Islet precursor cell (in vitro differentiated cells): Measurements from ENCODE around the gene KLK3.
"Not testable (repeated sequence)": the region's sequence is repeated elsewhere in the genome, so short reads cannot be mapped to it uniquely, and the experiment has no call there.

Source experiments
- DNase-seq: peaks from one replicate; pipeline ENCODE4 v3.0.0-alpha.2; 2018

The KLK3 gene

DNA sequence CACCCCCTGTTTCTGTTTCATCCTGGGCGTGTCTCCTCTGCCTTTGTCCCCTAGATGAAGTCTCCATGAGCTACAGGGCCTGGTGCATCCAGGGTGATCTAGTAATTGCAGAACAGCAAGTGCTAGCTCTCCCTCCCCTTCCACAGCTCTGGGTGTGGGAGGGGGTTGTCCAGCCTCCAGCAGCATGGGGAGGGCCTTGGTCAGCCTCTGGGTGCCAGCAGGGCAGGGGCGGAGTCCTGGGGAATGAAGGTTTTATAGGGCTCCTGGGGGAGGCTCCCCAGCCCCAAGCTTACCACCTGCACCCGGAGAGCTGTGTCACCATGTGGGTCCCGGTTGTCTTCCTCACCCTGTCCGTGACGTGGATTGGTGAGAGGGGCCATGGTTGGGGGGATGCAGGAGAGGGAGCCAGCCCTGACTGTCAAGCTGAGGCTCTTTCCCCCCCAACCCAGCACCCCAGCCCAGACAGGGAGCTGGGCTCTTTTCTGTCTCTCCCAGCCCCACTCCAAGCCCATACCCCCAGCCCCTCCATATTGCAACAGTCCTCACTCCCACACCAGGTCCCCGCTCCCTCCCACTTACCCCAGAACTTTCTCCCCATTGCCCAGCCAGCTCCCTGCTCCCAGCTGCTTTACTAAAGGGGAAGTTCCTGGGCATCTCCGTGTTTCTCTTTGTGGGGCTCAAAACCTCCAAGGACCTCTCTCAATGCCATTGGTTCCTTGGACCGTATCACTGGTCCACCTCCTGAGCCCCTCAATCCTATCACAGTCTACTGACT is at the start of gene KLK3:
KLK3 (plus strand) TSS at position 280 of the 775 bp plus-strand sequence; CDS start at position 321, 41 bp downstream.
- DNase-seq = no peak

DNA sequence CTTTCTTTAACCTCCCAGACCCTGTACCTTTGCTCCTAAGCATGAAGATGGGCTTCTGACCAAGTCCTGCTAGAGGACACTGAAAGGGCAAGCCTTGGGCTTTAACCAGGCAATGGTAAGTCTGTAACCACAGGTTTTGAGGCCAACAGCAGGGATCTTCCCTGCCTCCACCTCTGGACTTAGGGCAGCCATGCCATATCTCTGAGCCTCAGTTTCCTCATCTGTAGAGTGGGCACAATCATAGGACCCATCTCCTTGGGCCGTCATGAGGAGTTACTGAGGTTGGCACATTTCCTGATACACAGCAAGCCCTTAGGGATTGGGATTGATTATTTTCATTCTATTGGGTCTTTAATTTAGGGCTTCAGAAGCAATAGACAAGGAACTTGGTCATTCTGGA is 45.9 kb upstream of the KLK3 start:
- no peak for DNase-seq

DNA sequence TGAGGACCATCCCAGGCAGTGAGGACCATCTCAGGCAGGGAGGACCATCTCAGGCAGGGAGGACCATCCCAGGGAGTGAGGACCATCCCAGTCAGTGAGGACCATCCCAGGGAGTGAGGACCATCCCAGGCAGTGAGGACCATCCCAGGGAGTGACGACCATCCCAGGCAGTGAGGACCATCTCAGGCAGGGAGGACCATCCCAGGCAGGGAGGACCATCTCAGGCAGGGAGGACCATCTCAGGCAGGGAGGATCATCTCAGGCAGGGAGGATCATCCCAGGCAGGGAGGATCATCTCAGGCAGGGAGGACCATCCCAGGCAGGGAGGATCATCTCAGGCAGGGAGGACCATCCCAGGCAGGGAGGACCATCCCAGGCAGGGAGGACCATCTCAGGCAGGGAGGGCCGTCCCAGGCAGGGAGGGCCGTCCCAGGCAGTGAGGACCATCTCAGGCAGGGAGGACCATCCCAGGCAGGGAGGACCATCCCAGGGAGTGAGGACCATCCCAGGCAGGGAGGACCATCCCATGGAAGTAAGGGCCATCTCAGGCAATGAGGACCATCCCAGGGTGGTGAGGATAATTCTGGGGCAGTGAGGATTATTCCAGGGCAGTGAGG is 43.0 kb upstream of the KLK3 start:
- DNase-seq = not testable (repeated sequence)

DNA sequence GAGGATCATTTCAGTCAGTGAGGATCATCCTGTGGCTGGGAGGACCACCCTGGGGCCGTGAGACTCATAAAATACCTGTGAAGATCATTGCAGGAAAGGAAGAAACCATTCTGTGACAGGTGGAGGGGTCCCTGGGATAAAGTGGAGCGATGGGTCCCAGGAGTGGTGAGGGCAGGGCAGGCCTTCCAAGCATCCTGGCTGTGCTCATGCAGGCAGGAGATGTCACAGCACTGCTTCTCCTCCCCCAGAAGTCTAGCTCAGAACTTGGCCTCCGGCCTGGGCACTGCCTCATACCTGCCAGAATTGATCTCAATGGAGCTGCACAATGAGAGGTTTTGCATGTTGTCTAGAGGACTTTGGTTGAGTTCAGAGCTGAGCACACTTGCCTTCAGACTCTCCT is 42.2 kb upstream of the KLK3 start:
- DNase-seq = no peak

DNA sequence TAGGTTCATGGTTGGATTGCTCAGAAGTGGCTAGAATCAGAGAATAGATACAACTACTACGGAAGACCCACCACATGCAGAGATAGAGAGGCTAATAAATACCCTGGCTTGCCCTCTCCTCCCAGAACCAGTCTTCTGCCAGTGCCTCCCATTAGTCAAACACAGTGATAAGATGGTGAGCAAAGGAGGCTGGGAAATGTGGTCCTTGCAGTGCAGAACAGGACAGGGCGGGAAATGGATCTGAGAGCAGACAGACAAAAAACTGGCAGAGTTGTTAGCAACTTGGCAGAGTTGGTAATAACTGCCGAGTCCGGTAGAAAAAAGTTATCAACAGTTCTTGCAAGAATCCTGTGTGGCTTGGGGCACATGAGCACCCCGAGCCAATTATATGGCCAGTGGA is 39.8 kb upstream of the KLK3 start:
- no peak for DNase-seq

DNA sequence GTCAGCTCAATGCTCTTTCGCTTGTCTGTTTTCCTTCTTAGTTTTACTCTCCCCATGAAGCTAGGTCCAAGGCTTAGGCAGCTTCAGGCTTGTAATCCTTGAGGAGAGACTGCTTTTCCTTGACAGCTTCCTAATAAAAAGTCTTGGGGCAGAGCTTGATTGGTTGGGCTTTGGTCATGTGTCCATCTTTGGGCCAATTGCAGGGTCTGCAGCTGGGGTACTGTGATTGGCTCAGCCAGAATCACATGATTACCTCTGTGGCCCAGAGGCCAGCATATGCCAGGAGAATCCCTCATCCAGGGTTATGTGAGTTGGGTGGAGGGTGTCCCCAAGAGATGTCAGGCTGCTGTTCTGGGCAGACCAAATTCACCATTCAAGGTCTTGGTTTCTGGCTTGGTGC is 39.3 kb upstream of the KLK3 start:
- no peak for DNase-seq

DNA sequence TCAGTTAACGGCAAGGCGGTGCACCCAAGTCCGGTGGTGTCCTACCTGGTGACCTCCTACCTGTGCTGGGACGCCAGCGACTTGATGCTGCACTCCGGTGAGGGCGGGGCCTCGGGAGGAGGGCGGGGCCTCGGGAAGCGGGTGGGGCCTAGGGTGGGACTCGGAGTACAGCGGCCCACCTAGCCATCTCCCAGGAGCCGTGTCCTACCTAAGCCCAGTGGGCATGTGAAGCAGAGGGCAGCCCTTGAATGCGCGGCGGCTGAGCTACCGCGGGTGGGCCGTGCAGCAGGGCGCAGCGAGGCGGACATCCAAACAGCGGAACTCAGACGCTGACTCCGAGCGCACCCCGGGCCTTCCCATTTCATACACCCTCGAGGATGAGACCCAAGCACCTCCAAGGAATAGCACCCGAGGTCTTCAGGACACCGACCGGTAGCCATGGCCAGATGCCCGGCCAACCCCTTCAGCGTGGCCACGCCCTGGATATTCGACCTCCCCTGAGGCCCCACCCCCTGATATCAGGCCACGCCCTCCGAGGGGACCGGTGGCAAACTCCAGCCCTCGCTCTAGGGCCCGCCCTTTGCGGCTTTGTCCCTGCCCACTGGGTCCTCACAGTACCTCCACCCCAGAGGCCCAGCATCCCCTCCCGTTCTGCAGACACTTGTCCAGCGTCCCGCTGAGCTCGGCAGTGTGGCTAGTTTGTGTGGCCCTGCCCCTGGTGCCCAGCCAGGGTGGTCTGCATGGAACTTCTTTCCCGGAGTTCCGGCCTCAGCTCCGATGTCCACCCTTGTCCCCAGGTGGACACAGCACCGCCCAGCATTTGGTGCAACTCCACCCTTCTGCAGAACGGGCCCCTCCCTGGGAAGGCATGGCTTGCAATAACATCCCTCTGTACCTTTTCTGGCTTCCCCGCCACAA is 36.5 kb upstream of the KLK3 start:
- peak; percentile 87 for DNase-seq

DNA sequence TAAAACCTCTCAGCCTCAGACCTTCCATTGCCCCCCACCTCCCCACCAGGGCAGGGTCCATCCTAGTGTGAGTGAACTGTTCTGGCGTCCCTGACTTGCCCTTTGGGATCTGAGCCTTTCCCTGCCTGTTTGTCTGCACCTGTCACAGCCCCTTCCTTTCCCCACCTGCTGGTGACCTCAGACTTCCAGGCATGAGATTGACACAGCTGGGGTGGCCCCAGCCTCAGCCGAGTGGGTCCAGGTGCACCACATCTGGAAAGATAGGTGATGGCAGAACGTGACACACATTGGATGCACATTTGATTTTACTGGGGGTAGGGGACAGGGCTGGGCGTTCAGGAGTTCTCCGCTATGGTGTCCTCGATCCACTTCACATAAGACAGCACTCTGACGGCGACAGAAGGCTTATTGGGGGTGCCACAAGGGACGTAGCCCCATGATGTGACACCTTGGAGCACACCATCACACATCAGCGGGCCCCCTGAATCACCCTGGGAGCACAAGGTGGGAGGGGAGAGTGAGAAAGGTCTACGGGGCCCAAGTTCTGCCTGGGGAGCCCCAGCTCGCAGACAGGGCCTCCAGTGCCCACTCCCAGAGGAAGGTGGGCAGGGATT is 35.7 kb upstream of the KLK3 start:
- DNase-seq = no peak

DNA sequence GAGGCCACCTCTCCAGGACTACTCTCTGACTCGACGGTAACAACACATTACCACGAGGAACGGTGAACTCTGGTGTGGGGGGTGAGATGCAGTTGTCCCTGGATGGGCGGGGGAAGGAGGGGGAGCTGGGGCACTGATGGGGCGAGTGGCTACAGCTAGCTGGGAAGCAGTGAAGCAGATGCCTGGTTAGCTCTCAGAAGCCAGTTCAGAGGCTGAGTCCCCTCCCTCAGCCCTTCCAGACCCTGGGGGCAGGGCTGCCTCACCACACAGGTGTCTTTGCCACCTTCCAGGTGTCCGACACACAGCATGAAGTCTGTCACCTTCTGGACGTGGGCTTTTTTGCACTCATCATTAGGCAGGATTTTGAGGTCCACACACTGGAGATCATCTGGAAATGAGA is 35.1 kb upstream of the KLK3 start:
- no peak for DNase-seq

DNA sequence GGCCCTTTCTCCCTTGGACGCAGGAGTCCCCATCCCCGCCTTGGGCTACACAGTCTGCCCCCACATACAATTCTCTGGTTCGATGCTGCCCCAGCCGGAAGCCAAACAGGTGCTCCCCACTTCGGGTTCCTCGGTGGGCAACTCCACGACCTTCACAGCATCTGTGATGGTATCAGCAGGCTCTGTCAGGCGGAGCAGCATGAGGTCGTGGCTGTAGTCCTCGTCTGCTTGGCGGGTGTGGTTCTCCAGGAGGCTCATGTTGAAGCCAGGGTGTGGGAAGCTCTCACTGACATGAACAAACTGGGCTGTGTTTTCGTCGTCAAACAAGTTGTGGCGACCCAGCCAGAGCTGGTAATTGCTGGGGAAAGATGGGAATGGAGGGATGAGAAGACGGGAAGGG is 34.6 kb upstream of the KLK3 start:
- DNase-seq = no peak

DNA sequence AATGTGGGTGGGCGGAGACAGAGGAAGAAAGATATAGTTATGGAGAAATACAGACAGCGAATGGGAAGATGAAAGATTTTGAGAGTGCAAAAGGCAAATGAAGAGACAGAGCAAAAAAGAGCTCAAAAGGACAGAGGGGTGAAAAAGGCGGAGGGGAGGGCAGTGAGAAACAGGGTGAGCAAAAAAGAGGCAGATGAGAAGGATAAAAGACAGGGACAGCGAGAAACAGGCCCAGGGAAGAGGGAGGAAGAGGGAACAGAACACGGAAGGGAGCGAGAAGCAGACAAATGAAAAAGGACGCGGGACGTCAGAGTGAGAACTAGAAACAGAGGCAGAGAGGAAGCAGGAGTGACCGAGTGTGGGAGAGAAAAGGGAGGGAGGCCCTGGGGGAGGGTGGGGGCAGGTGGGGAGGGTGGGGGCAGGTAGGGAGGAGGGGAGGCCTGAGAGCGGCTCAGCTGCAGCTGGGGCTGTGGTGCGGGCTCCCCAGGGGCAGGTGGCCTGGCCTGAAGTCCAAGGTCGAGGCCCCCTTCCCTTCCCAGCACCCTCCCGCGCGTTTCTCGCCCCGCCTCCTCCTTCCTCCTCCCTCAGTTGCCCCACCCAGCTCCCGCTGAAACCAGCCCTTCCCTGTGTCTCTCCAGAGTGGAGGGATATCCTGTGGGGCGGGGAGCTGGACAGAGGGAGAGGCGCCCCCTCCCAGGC is 34.0 kb upstream of the KLK3 start:
- DNase-seq = no peak

DNA sequence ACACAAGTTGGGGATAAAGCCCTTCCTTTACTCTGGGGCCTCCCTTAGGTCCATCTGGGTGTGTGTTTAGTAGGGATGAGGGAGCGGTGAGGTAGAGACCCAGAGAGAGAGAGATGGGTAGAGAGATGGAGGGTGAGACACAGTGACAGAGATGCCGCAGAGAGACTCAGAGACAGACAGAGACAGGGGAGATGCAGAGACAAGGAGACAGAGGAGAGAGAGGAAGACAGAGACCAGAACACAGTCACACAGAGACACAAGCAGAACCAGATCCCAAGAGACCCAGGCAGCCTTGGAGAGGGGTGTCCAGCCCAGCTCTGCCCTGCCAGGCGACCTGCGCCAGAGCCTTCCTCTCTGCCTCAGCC is 33.5 kb upstream of the KLK3 start:
- no peak for DNase-seq

DNA sequence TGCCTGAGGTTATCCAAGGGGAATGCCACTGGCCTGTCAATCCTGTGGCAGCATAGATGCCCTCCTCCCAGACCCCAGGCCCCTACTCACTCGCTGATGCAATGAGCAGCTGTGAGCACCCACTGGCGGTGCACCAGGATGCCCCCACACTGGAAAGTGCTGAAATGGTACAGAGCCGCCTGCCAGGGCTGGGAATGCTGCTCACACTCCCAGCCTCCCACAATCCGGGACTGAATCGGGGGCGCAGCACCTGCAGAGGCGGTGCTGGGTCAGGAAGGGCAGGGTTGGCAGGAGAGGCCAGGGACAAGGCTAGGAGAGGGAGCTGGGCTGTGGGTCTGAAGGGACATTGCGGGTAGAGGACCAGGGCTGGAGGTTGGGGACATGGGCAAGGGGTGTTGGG is 33.1 kb upstream of the KLK3 start:
- DNase-seq = no peak

DNA sequence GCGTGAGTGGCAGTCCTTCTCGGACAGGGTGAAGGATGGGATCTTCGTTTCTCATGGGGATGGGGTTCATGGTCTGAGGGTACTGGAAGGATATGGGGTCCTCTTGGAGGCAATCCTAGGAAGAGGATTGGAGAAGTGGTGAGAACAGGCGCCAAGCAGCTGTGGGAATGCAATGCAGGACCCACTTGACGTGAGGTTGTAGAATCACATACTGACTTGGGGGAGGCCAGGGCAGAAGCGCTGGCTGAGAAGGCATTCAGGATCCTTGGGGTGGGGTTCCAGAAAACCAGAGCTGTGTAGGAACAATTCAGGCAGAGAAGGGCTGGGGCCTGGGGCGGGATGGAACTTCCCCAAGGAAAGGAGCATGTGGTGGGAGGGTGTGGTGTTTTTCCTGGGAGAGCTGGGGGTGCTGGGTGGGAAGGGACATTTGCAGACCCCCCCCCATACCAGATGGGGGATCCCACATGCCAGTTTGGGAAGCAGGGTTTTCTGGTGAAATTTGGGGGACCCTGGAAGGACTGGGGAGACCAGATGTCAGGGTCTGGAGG is 32.0 kb upstream of the KLK3 start:
- DNase-seq = peak; percentile 44

DNA sequence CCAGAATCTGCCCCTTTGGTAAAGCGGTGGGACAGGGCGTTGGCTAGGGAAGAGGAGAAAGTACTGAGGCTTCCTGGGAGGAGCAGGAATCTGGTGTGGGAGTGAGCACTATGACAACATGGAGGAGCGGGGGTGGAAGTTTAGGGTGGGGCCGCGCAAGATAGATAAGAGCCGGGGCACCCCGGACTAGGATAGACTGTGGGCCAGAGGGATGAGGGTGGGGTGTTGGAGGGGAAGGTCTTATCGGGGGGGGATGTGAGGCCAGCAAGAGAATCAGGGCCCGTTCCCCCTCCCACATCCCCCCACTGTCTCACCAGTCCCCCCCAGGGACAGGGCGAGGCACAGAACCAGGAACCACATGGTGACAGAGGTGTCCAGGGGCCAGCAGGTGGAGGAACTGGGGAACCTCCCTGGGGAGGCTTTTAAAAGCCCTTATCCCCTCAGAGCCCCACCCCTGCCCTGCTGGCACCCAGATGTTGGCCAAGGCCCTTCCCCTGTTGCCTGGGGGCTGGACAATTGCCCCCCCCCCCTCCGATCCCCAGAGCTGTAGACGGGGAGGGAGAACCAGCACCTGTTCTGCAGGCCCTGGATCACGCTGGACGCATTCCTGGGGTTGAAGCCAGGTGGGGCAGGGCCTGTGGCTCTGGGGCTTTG is 31.2 kb upstream of the KLK3 start, which contains the start of gene KLK1:
KLK1 (minus strand) TSS at position 399 of the 654 bp plus-strand sequence; CDS start at position 360, 39 bp downstream.
- DNase-seq = peak; percentile 37

DNA sequence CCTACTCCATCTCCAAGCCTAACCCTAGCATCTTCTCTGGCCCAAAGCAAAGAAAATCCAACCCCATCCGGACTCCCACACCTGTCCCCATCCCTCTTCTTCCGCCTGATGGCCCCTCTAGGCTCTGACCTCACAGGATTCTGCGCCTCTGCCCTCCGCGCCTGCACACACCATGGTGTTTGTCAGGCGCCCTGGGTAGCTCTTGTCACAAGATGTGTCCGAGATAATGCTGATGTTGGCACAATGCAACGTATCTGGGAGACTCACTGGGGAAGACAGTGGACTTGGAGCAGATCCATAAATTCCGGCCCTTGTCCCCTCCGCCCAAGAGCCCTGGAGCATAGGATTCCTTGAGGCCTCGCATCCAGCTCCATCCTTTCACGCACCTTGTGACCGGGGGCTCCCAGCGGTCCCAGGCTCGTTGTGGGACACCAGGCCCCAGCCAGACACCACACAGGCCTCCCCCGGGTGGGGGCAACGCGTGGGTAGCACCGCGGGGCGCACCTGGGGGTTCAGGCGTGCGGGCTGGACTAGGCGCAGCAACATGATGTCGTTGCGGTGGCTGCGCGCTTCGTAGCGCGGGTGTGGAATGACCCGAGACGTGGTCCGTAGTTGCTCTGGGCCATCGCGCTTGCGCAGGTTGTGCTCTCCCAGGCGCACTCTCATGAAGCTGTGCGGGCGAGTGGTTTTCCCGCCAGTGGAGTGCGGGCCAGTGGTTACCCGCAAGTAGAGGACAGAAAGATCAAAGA is 28.0 kb upstream of the KLK3 start:
- DNase-seq = peak; percentile 44

DNA sequence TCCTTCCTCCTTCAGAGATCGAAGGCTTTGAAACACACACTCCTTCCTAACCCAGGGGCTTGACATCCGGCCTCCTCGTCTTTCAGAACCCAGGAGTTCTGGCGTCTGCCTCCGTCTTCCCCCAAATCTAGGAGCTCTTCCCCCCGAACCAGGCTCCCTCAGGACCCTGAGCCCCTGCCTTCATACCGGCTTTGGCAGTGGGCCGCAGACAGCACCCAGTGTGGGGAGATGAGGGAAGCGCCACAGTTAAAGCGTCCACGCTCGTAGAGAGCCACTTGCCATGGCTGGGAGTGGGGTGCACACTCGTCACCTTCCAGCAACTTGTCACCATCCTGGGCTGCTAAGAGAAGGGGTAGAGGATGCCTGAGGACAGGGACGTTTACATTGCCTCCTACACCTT is 27.2 kb upstream of the KLK3 start:
- no peak for DNase-seq

DNA sequence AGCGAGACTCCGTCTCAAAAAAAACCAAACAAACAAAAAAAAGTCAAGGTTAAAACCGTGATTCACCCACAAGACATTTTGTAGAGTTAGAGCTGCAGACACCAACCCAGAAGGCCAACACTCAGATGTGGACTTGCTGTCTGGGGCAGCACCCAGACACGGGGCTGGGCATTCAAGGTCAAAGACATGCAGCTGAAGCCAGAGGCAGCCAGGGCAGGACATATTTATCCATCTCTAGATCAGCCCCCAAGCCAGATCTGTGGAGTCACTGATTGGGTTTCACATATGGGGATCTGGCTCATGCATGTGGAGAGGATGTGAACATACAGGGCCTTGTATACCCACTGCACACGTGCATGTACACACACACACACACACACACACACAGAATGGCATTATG is 24.9 kb upstream of the KLK3 start:
- peak; percentile 50 for DNase-seq

DNA sequence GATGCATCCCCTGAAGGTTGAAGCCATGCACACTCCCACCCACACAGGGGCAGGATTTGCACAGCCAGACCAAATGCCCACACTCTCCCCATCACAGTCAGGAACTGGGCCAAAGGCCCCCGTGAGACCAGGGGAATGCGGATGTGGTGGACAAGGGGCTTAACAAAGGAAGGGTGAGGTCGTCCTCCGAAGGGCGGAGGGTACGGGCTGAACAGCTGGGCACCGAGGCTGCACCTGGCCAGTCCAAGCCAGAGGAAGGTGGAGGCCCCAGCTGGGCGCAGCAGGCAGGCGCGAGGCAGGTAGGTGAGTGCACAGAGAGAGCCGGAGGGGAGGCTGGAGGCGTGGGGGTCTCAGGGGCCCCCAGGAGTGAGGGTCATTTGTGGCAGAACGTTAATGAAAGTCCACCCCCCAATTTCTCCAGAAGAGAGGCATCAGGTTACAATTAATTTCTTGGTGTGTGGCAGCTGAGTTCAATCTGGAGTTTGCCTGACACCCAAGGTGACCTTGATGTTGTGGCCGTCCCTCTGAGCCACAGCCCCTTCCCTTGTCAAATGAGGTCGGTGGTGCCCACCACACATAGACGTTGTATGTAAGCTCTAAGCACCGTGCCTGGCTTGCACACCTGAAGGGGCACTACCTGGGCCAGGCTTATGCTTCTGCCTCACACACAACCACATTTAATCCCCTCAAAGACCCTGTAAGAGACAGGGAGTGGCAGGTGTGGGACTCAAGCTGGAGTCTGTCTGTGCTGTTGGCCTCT is 24.3 kb upstream of the KLK3 start:
- peak; percentile 37 for DNase-seq

DNA sequence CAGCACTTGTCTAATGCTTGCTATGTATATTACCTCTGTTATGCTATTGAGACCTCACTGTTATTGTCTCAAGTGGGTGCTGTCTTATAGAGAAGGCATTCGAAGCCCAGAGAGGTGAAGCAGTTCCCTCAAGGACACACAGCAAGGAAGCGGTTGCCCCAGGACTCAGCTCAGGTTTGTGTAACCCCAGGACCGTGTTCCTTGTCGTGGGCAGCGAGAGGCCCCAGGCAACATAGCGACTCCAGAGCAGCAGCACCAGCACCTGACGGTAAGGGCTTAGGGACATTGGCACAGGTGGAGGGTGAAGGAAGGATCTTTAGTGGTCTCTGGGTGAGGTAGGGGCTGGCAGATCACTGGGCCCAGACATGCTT is 23.7 kb upstream of the KLK3 start:
- peak; percentile 37 for DNase-seq
